Superior temporal gyrus (tissue), 1 donor: ENCODE data around the gene GLP2R.

Source experiments
- DNase-seq: peaks from one replicate; pipeline ENCODE4 v3.0.0-alpha.2; 2016; ENCODE audit errors: extremely low spot score

GLP2R gene

DNA sequence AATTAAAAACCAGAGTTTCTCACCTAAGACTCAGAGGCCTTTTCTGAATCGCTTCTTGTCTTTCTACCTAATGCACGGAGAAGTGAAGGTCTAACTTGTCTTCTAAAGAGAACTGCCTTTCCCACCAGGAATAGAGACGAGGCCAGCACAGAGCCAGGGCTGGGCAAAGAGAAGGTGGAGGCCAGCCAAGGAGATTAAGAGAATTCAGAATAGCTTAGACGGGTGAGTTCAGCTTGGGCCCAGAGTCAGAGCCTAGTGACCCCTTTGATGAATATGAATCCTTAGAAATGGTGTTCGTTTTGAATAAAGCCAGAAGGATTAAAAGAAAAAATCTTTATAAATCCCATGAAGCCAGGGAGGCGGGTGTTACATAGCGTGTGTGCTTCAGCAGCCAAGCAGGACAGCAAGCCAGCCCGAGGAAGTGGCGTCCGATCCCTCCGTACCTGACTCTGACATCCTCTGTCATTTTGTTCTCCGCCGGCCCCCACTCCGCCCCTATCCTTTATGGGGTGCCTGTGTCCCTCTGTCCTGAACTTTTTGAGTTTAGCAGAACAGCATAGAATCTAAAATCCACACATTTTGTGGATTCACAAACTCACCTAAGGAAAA is 11.3 kb upstream of the GLP2R start:
- DNase-seq: no peak

DNA sequence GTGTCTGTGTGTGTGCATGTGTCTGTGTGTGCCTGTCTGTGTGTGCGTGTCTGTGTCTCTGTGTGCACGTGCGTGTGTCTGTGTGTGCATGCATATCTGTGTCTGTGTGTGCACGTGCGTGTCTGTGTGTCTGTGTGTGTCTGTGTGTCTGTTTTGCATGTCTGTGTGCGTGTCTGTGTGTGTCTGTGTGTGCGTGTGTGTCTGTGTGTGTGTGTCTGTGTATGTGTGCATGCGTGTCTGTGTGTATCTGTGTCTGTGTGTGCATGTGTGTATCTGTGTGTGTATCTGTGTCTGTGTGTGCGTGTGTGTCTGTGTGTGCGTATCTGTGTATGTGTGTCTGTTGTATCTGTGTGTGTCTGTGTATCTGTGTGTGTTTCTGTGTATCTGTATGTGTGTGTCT is 9.3 kb upstream of the GLP2R start:
- no peak for DNase-seq

DNA sequence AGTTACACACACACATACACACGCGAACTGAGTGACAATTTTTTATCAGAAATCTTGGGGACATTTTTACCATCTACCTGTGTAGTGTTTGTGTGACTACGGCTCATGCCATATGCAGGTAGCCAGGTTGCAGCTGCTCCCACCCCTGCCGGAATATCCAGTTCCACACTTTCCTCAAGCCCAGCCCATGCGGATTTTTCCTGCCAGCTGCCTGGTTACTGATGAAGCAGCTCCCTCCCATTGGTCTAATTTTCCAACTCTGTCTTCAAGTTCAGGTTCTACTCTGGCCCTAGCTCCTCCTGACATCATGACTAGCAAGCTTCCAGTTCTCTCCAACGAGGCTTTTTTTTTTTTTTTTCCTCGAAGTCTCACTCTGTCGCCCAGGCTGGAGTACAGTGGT is 8.6 kb upstream of the GLP2R start:
- DNase-seq: peak; percentile 48

DNA sequence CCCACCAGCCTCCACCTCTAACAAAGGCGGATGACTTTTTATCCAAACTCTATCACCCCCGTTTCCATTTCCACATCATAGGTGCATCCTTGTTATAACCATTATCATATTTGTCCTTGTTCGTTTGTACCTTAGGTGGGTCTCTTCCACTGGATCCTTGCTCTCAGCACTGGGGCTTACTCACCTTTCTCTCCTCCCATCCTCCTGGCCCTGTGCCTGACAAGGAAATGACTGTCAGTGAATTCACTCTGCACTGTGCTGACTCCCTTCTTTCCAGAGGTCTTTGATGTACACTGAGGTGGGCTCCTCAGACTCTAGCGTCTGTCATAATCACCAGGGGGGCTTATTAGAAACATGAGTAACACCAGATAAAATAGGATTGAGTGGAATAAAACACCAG is 7.0 kb upstream of the GLP2R start:
- no peak for DNase-seq

DNA sequence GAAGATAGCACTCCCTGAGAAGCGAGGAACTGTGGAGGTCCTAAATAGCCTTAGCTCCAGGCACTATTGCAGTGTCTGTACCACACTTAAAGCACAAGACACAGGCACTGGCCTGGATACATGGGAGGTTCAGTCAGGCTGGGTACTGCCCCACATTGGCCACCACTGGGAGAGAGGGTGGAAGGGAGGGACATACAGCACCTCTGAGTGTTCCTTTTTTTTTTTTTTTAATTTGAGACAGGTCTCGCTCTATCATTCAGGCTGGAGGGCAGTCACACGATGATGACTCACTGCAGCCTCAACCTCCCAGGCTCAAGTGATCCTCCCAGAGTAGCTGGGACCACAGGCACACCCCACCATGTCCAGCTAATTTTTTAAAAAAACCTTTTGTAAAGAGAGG is 5.3 kb upstream of the GLP2R start:
- no peak for DNase-seq

DNA sequence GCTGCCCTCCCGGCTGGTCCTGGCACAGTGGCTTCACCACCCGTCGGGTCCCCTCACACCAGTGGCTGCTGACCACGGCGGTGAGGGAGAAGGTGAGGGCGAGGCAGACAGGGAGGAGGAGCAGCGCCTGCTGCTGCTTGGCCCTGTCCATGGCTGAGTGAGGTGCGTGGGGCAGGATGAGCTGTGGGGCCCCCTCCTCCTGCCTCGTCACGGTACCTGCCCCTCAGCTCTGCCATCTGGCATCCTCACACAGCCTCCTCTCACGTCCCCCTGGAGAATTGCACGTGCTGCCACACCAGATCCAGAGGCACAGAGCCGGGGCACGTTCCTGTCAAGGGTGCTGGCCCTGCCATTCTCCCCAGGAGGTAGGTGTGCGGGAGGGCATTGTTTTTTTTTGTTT is 3.8 kb upstream of the GLP2R start, which contains the start of gene GSG1L2:
Gene GSG1L2 (minus strand): TSS at position 159 of the 400 bp plus-strand sequence. CDS start 8 bp downstream, at position 151.
- DNase-seq: no peak

DNA sequence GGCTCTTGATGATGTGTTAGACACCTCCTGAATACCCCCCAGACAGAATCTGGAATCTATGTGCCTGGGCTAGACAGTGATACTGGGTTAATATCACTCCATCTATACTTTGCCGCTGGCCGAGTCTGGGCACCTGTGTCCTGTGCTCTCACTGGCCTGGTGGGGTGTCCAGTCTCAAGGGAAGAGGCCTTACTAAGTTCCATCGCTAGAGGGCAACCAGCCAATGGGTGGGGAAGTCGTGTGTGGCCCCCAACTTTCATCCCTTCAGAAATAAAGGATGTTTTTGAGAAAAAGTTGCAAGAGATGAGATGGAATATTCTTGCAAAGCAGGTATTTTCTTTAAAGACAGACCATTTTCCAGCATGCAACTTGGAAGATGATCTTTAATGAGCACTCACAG is 1.6 kb upstream of the GLP2R start:
- DNase-seq: no peak

DNA sequence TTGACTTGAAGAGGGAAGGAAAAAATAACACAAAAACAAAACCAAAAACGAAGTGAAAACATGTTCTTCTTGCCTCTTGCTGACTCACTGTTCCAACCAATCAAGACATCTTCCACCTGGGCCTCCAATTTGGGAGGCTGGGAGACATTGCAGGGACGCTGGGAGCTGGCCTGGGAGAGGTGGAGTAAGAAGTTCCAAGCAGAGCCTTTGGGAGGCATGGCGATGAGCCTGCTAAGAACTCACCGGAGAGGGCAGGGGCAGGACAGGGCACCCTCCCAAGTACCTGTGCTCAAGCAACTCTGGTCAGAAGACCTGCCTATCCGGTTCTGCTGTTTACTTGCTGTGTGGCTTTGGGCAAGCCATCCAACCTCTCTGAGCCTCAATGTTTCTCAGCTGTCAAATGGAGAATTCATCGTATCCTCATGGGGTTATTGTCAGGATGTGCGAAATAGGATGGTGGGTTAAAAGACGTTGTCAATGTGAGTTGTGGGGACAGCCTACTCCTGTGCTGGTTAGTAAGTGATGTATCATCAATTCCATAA is 856 bp upstream of the GLP2R start:
- no peak for DNase-seq

DNA sequence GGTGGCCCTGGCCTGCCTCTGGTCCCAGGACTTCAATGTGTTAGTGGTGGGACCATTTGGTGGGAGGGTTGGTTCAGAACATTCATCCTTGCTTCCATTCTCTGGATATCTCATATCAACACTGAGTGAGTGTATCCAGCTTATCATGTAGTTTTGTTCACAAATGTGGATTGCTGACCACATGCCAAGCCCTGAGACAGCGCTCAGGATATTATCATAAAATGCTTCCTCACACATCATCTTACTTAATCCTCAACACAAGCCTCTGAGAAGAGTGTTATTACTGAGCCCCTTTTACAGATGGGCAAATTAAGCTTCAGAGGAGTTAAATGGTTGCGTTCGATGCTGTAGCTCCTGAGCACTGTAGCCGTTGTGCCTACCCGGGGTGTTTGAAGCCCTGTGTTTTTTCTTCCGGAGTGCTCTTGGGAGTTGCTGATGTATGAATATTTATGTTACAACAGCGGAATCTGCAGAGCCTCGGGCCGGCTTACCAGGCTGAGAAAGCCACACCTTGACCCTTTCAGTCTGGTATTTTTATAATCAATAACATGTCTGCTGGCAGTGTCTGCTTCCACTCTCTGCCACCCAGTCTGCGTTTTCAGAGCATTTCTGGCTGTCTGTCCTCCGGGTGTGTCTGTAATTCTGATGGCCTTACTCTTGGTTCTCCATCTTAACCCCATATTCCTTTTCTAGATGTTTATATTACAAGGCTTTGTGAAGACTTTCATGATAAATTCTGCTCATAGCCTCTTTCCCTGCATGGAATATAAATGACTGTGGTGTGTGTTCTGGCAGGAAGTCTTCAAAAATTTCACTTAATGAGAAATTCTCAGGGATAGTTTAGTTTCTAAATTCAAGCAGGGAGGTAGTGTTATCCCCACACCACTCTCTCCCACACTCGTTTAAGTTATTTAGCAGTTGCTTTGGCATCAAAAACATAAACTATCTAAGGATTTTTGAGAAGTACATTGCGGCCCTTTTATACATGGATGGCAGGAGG is 2.9 kb downstream of the GLP2R start:
- DNase-seq: no peak

DNA sequence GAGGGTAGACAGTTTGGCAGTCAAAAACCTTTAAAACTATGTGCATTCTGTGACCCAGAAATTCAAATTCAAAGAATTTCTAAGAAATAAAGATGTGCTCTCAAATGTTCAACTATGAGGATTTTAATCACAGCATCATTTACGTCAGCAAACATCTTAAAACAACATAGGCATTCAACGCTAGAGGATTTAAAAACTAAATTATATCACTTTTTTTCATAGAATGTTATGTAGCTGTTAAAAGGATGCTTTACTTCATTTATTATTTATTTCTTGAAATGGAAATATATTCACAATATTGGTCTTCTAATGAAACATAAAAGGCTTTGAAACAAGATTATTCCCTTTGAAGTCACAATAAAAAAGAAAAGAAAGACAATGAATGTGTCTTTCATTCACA is 3.6 kb downstream of the GLP2R start:
- DNase-seq: no peak

DNA sequence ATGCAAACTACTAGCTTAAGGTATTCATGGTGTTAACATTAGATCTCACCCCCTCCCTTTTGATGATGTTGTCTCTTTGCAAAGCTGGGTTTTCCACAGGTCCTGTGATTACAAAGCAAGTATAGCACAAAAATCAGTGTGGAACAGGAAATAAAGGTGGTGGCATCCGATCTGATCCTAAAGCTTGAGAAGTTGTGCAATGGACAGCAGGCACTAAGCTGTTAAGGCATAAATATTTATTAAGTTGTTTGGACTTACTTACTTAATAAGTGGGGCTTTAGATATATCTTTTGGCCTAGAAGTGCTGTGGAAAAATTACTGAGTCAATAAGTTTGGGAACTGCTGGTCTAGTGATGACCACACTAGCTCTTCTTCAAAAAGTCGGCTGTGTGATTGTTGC is 5.0 kb downstream of the GLP2R start:
- no peak for DNase-seq

DNA sequence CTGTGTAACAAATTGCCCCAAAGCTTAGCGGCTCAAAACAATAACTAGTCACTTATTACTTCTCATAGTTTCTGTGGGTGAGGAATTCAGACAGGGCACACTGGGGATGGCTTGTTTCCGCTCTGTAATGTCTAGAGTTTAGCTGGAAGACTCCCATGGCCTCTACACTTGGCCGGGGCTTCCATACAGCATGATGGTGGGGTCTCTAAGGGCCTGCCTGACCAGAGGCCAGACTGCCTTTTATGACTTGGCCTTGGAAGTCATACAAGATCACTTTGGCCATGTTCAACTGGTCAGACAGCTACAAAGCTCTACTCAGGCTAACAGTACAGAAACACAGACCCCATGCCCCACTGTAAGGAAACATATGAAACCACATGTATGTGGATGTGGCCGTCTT is 8.2 kb downstream of the GLP2R start:
- no peak for DNase-seq

DNA sequence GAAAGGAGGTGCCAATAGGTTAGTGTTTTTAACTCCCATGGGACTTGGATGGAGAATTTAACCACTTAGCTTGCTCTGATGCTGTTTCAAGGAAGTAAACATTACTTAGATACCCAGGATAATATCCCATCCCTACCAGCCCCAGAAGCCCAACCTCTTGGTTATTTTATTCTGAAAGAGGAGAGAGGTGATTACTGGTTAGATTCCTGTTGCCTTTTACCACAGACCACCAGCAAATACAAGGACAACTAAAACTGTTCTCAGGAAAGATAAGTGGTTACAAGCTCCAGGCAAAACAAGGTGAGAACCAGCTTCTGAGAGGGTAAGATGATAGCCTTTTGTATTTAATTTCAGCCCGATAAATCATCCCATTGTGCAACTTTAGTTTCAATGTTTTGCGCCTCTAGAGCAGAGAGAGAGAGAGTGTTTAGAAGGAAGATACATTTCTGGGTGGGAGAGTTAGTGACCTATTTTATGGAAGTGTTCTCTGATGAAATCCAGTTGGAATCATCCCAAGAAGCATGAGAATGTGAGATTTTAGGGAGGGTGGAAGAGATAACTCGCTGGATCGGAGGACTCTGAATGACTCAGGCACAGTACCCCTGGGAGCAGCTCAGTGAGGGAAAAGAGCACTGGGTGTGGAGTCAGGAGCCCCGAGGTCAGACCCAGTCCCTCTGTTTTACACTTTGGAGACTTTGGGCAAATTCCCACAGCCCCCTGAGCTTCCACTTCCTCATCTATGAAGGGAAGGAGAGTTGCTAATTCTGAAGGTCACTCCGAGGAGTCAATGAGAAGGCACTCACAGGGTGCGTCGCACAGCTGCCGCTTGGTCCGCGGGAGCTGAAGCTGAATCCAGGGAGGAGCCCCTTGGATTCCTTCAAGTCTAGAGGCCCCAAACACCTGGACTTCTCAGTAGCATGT is 12.1 kb downstream of the GLP2R start:
- DNase-seq: peak; percentile 33

DNA sequence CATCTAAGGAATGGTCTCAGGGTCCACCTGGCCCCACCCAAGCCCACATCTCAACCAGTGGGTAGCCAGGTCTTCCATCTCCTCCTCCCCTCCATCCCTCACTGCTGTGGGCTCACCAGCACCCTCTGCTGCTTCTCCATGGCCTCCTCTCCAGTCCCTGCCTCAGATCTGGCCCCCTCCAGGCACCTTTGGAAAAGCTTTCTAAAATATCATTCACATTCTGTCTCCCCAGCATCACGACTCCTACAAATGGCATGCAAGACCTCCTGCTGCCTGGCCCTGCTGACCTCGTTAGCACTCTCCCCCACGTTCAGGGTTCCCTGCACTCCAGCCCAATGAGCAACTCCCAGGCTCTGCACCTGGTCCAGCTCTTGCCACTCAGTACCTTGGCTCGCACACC is 13.7 kb downstream of the GLP2R start:
- no peak for DNase-seq

DNA sequence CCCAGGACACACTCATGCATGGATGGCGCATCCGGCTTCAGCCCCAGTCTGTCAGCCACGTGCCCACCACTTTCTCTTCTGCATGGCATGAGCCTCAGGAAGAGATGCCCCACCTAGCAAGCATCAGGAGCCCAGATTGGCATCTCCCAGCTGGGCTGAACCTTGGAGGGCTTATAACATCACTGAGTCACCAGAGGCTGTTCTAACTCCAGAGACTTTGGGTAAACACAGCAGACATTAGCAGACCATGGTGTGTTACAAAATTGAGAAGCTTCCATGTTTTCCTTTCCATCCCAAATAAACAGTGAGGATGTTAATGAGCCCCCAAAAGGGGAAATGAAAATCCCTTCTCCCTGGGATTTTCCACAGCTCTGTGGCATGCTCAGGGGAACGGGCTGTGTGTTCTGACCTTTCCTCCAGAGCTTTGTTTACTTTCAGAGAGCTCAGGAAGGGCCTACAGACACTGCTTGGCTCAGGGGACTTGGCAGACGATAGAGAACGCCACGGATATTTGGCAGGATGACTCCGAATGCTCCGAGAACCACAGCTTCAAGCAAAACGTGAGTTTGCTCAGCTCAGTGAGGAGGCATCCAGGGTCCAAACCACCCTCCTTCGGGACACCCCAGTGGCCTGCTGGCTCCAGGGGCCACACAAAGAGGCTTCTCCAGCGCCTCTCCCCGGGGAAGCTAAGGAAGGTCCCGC is 16.5 kb downstream of the GLP2R start:
- DNase-seq: no peak

DNA sequence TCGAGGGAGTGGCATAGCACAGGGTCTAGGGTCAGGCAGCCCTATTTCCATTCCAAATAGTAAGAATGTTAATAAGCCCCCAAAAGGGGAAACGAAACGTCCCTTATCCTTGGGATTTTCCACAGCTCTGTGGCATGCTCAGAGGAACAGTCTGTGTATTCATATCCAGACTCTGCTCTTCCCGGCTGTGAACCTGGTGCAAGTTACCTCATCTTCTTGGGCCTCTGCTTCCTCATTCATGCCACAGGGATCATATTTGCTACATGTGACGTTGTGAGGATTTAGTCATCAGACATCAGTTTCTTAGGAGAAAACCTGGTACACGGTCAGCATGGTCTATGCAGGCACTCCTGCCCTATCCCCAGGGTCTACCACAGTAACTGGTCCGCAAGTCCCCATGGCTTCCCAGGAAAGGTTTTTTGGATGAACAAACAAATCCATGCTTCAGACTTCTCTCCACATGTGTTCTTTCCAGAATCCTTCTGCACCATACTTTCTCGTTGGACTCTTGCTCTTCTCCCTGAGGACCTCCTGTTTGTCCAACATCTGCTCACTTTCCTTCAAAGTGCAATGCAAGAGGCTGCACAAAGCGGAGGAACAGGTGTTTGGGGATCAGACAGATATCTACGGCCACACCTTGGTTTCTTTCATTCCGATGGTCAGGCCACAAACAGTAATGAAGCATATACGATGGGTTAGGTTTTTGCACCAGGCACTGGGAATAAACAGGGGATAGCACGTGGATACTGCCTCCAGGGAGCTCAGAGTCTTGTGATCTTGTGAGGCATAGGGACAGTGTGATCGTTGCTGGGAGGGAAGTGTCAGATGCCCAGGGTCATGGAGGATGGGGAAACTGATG is 17.7 kb downstream of the GLP2R start:
- no peak for DNase-seq

DNA sequence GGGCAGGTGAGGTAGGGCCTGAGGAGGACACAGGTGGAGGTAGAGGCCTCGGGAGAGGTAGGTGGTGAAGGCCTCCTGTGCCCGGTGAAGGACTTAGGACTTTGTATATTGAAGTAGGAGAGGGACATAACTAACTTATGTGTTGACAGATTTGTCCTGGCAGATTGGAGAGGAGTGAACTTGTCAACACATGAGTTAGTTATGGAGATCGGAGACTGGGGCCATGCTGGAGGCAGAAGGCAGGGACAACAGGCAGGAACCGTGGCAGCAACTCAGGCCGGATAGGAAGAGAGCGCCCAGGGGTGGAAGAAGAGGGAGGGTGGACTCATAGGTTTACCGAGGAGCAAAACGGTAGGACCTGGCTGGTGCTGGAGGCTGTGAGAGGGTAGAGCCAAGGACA is 18.4 kb downstream of the GLP2R start:
- no peak for DNase-seq

DNA sequence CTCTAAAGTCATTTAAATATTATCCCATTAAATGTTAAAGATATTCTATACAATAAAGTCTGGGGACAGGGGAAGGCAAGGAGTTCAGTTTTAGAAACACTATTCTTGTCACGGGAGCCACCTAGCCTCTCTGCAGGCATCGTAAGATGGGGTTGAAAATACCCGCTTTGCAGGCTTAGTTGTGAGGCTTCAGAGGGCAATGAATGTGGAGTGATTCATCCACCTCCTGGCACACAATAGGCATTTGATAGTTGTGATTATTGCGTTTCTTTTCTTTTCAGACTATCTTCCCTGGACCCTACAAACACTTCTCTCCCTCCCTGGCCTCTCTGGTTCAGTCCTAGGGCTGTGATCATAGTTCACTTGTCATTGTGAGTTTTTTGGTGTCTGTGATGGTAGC is 19.6 kb downstream of the GLP2R start:
- no peak for DNase-seq

DNA sequence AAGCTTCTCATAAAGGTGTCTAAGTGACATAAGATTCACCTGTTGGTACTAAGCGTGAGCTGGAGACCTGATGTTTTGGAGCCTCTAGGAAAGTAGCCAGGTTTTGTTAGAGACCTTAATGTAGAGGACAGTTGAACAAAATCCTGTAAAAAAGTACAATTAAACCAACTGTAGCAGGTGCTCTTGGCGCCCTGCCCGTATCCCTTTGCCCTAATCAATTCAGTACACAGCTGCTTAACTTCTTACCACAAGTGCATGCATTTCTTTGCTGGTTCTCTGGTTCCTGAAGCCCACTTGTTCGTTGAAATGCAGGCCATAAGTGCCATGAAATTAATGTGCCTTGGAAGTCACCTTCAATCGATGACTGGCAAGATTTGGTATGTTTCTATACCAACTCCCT is 24.4 kb downstream of the GLP2R start:
- no peak for DNase-seq

DNA sequence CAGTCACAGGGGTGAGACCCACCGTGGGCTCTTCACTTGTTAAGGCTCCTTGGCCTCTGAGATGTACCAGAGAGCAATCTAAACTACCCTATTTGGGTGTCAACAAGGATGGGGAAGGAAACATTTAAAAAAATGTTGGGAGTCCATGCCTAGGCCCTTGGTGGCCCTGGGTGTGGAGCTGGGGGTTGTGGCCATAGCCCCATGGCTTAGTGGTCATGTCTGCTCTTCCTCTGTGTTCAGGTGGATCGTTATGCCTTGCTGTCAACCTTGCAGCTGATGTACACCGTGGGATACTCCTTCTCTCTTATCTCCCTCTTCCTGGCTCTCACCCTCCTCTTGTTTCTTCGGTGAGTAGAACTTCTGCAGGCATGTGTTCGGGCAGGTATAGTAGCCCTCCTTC is 28.5 kb downstream of the GLP2R start:
- no peak for DNase-seq
